Caki2 (cell line): ENCODE measurements around the gene ASB1. TPM values are rescaled to one million over a fixed set of nuclear protein-coding genes. Genes with fewer than 3 reads are reported as not detected.
"Not testable (repeated sequence)": the region's sequence is repeated elsewhere in the genome, so short reads cannot be mapped to it uniquely, and the experiment has no call there.

ENCODE experiments used
- DNase-seq: peaks from one replicate; pipeline ENCODE4 v3.0.0-alpha.2; 2015; ENCODE audit warnings: low read depth
- in situ Hi-C: cut with HindIII; loops from 2 replicates; pipeline ENCODE4 v1.10.0; 2016; ENCODE audit warnings: low sequenced_read_pairs, low pct_unique_long_range_greater_than_20kb, mixed read lengths
- total RNA-seq: library from RNA; depleted of rRNA; stranded (reverse); fragments of >200 nt; shearing (Covaris generic); gene quantifications from 2 replicates; pipeline ENCODE4 v1.2.3, GENCODE V29; 2014; ENCODE audit warnings: low replicate concordance

The ASB1 gene
- total RNA-seq, 1 experiment from 2014 or later = 13.3 TPM

GRCh38 chr2:238435752-238436096 is 9.0 kb downstream of the ASB1 start:
- in situ Hi-C loops = no loop called here
- DNase-seq = no peak

- in situ Hi-C loops = no loop called here
- DNase-seq = peak; percentile 72
These were observed 12.4 kb downstream of the ASB1 start for GRCh38 chr2:238438856-238439849.

- DNase-seq = no peak
- in situ Hi-C loops = no loop called here
These were observed 13.2 kb downstream of the ASB1 start for GRCh38 chr2:238439917-238440316.

- DNase-seq = no peak
- in situ Hi-C loops = no loop called here
These were observed 13.6 kb downstream of the ASB1 start for GRCh38 chr2:238440331-238440730.

GRCh38 chr2:238440767-238441166 is 14.0 kb downstream of the ASB1 start:
- DNase-seq = no peak
- in situ Hi-C loops = no loop called here

- in situ Hi-C loops = no loop called here
- no peak for DNase-seq
These were observed 14.8 kb downstream of the ASB1 start for GRCh38 chr2:238441262-238442114.

- DNase-seq, in situ Hi-C loops: not testable (repeated sequence)
These were observed 15.5 kb downstream of the ASB1 start for GRCh38 chr2:238442257-238442656.

GRCh38 chr2:238444242-238444641 is 17.5 kb downstream of the ASB1 start:
- no peak for DNase-seq
- in situ Hi-C loops = no loop called here

- no peak for DNase-seq
- in situ Hi-C loops = no loop called here
These were observed 18.9 kb downstream of the ASB1 start for GRCh38 chr2:238445409-238446190.

GRCh38 chr2:238446371-238446770 is 19.6 kb downstream of the ASB1 start:
- DNase-seq = no peak
- in situ Hi-C loops = no loop called here

GRCh38 chr2:238448031-238448955 is 21.6 kb downstream of the ASB1 start:
- in situ Hi-C loops = no loop called here
- no peak for DNase-seq

- no peak for DNase-seq
- in situ Hi-C loops = no loop called here
These were observed 22.5 kb downstream of the ASB1 start for GRCh38 chr2:238449241-238449640.

- in situ Hi-C loops = no loop called here
- no peak for DNase-seq
These were observed 23.2 kb downstream of the ASB1 start for GRCh38 chr2:238449909-238450417.

GRCh38 chr2:238450440-238450861 is 23.7 kb downstream of the ASB1 start:
- no peak for DNase-seq
- in situ Hi-C loops = no loop called here

GRCh38 chr2:238453842-238454241 is 27.1 kb downstream of the ASB1 start:
- no peak for DNase-seq
- in situ Hi-C loops = no loop called here

- in situ Hi-C loops = no loop called here
- DNase-seq = no peak
These were observed 29.7 kb downstream of the ASB1 start for GRCh38 chr2:238456449-238456848.
